ENCODE measurements around the gene CFTR. TPM values are rescaled to one million over a fixed set of nuclear protein-coding genes. Genes with fewer than 3 reads are reported as not detected.

The CFTR gene
- total RNA-seq, 1 experiment from 2014 or later: 0.72 TPM

GRCh38 chr7:117654780-117655179 lies 175.0 kb downstream of the CFTR start (continued):
- TF ChIP-seq ZNF425 (CRISPR knock-in tag; conservative IDR thresholded peaks at IDR 0.05) (no peak), USF2 (CRISPR knock-in tag; IDR thresholded peaks at IDR 0.05) (no peak)

GRCh38 chr7:117656806-117657205 lies 177.0 kb downstream of the CFTR start:
- ATAC-seq (no peak), DNase-seq (ENCODE audit: low spot score) (no peak)
- Mint-ChIP-seq H3K27ac (no peak overlapping the region), H3K4me3 (no peak overlapping the region), H3K9me3 (peaks cover 16% of the 10 kb centered on the region), H3K27me3 (ENCODE audit: low read depth) (no peaks in the 10 kb centered on the region; the same call in 1 of the 2 replicates), H3K36me3 (no peaks in the 10 kb centered on the region), H3K4me1 (peaks cover 11% of the 10 kb centered on the region)
- ChIA-PET POLR2A (no interaction called here), CTCF (no interaction called here)
- TF ChIP-seq TEAD1 (CRISPR knock-in tag; IDR thresholded peaks at IDR 0.05) (no peak), E2F5 (CRISPR knock-in tag; IDR thresholded peaks at IDR 0.05) (no peak)

GRCh38 chr7:117659531-117660011 lies 179.7 kb downstream of the CFTR start:
- ChIA-PET POLR2A (no interaction called here), CTCF (no interaction called here)
- no peak for TF ChIP-seq USF2 (CRISPR knock-in tag; IDR thresholded peaks at IDR 0.05)
- TF ChIP-seq E2F1 (CRISPR knock-in tag; IDR thresholded peaks at IDR 0.05): no peak
- no peak for TF ChIP-seq JAZF1 (CRISPR knock-in tag; IDR thresholded peaks at IDR 0.05)
- TF ChIP-seq FOXK1 (CRISPR knock-in tag; IDR thresholded peaks at IDR 0.05): no peak
- TF ChIP-seq ZNF532 (CRISPR knock-in tag; IDR thresholded peaks at IDR 0.05; ENCODE audit: borderline replicate concordance): no peak
- no peak for TF ChIP-seq RELA (CRISPR knock-in tag; IDR thresholded peaks at IDR 0.05; ENCODE audit: borderline replicate concordance)
- no peak for TF ChIP-seq ARID4B (CRISPR knock-in tag; IDR thresholded peaks at IDR 0.05; ENCODE audit: borderline replicate concordance)
- TF ChIP-seq CDX4 (CRISPR knock-in tag; IDR thresholded peaks at IDR 0.05; ENCODE audit: borderline replicate concordance): no peak
- no peak for TF ChIP-seq ERG (CRISPR knock-in tag; IDR thresholded peaks at IDR 0.05)
- no peak for TF ChIP-seq ZNF121 (CRISPR knock-in tag; IDR thresholded peaks at IDR 0.05)
- Mint-ChIP-seq H3K36me3 (no peaks in the 10 kb centered on the region), H3K27ac (no peak overlapping the region), H3K4me1 (no peaks in the 10 kb centered on the region), H3K4me3 (no peak overlapping the region), H3K9me3 (peaks cover 15% of the 10 kb centered on the region), H3K27me3 (ENCODE audit: low read depth) (no peaks in the 10 kb centered on the region)
- ATAC-seq (no peak), DNase-seq (ENCODE audit: low spot score) (no peak)
